SK-N-SH (cell line): Measurements from ENCODE around the gene TULP4. TPM values are rescaled to one million over a fixed set of nuclear protein-coding genes. Genes with fewer than 3 reads are reported as not detected.

Source experiments
- CTCF ChIA-PET: fragments of 300-600, 350-600 bp; formaldehyde crosslinking; extraction: SDS; loops from one replicate; lab custom pipeline; 2021; lab: Yijun Ruan, JAX
- POLR2A ChIA-PET: fragments of 350-600 bp; sonication (Branson Sonifier 250); formaldehyde crosslinking; extraction: SDS; loops from one replicate; lab custom pipeline; 2020; ENCODE audit warnings: antibody characterized with exemption, inconsistent platforms; lab: Yijun Ruan, JAX
- DNase-seq: peaks from one replicate; pipeline ENCODE4 v3.0.0; 2012
- H2AFZ ChIP-seq: fragments of 200-600 bp; sonication (generic); 2 replicates; pipeline ENCODE4 v1.8.1; 2016; ENCODE audit warnings: antibody characterized with exemption, mild to moderate bottlenecking, low read depth
- H3F3A ChIP-seq: fragments of 200-600 bp; sonication (generic); replicated peaks from 2 replicates; pipeline ENCODE3; 2016; ENCODE audit warnings: antibody characterized with exemption, mild to moderate bottlenecking; ENCODE audit not compliant: insufficient read depth
- H3K27ac ChIP-seq, 2 experiments: fragments of 200-500 bp in 1 of 2; fragments of 200-600 bp in 1 of 2; sonication (Bioruptor generic) in 1 of 2; sonication (generic), shearing (Covaris generic) in 1 of 2; 2 replicates each; pipeline versions ENCODE4 v1.5.1 to v1.6.1; 2014 to 2016; ENCODE audit warnings: low read depth in 2 of 2, inconsistent platforms in 1 of 2, low read length in 1 of 2, mild to moderate bottlenecking in 1 of 2, mixed read lengths in 1 of 2
- H3K27me3 ChIP-seq: fragments of 200-600 bp; sonication (generic), shearing (Covaris generic); 2 replicates; pipeline ENCODE4 v1.6.1; 2016; ENCODE audit warnings: mixed run types; ENCODE audit not compliant: insufficient read depth
- H3K36me3 ChIP-seq, 2 experiments: fragments of 200-500 bp in 1 of 2; fragments of 200-600 bp in 1 of 2; sonication (Bioruptor generic) in 1 of 2; sonication (generic) in 1 of 2; replicated peaks in 1 of 2; 2 replicates each; pipeline versions ENCODE3 to v1.5.1; 2014 to 2016; ENCODE audit warnings: low read length in 1 of 2, mild to moderate bottlenecking in 1 of 2; ENCODE audit not compliant: insufficient read depth in 2 of 2, control insufficient read depth in 1 of 2
- H3K4me1 ChIP-seq, 2 experiments: fragments of 200-500 bp in 1 of 2; fragments of 200-600 bp in 1 of 2; sonication (Bioruptor generic) in 1 of 2; sonication (generic), shearing (Covaris generic) in 1 of 2; 2 replicates each; pipeline versions ENCODE4 v1.5.1 to v1.6.1; 2014 to 2016; ENCODE audit warnings: low read depth in 1 of 2, low read length in 1 of 2, mixed run types in 1 of 2; ENCODE audit not compliant: insufficient read depth in 2 of 2, control insufficient read depth in 1 of 2
- H3K4me2 ChIP-seq: fragments of 200-600 bp; sonication (generic), shearing (Covaris generic); 2 replicates; pipeline ENCODE4 v1.6.1; 2017; ENCODE audit warnings: mixed run types
- H3K4me3 ChIP-seq, 2 experiments: fragments of 200-500 bp in 1 of 2; fragments of 200-600 bp in 1 of 2; sonication (Bioruptor generic) in 1 of 2; sonication (generic), shearing (Covaris generic) in 1 of 2; 2 replicates each; pipeline versions ENCODE4 v1.5.1 to v1.8.1; 2014 to 2016; ENCODE audit warnings: low read depth in 2 of 2, inconsistent platforms in 1 of 2, low read length in 1 of 2, mild to moderate bottlenecking in 1 of 2, mixed read lengths in 1 of 2, moderate library complexity in 1 of 2
- H3K79me2 ChIP-seq: fragments of 200-600 bp; sonication (generic); 2 replicates; pipeline ENCODE4 v1.8.1; 2017; ENCODE audit warnings: mild to moderate bottlenecking; ENCODE audit not compliant: insufficient read depth
- H3K9ac ChIP-seq: fragments of 200-600 bp; sonication (generic); 2 replicates; pipeline ENCODE4 v1.6.1; 2017; ENCODE audit warnings: mixed run types
- H3K9me2 ChIP-seq: fragments of 200-600 bp; sonication (generic); 2 replicates; pipeline ENCODE4 v1.6.1; 2017; ENCODE audit warnings: mixed run types
- H3K9me3 ChIP-seq: fragments of 200-600 bp; sonication (generic); 2 replicates; pipeline ENCODE4 v1.6.1; 2017; ENCODE audit warnings: mixed run types, mild to moderate bottlenecking, moderate library complexity
- H4K20me1 ChIP-seq: fragments of 200-600 bp; sonication (generic); 2 replicates; pipeline ENCODE4 v1.6.1; 2017; ENCODE audit warnings: mild to moderate bottlenecking, mixed run types; ENCODE audit not compliant: insufficient read depth
- CHD2 ChIP-seq: fragments of 150-350 bp; IDR thresholded peaks from 2 replicates; pipeline ENCODE4 v1.6.1; 2018; ENCODE audit warnings: low read length; ENCODE audit not compliant: partially characterized antibody
- EP300 ChIP-seq, 2 experiments: IDR thresholded peaks; 2 replicates each; pipeline versions ENCODE4 v1.4.0 to v1.6.1; 2012; ENCODE audit warnings: borderline replicate concordance in 1 of 2, low read depth in 1 of 2, low read length in 1 of 2
- FOSL2 ChIP-seq: IDR thresholded peaks from 2 replicates; pipeline ENCODE4 v1.4.0; 2012; ENCODE audit warnings: low read depth, mild to moderate bottlenecking, moderate library complexity, borderline replicate concordance
- GABPA ChIP-seq: IDR thresholded peaks from 2 replicates; pipeline ENCODE4 v1.4.0; 2012; ENCODE audit warnings: low read depth, mild to moderate bottlenecking
- GATA2 ChIP-seq: sonication (generic); formaldehyde crosslinking; IDR thresholded peaks from 2 replicates; pipeline ENCODE4 v1.5.0; 2020; ENCODE audit warnings: mild to moderate bottlenecking, missing genetic modification reagents
- IRF3 ChIP-seq: fragments of 150-350 bp; IDR thresholded peaks from 2 replicates; pipeline ENCODE4 v1.6.1; 2016; ENCODE audit warnings: mild to moderate bottlenecking, low read depth, low read length
- JUND ChIP-seq: IDR thresholded peaks from 2 replicates; pipeline ENCODE4 v1.4.0; 2012
- MAX ChIP-seq: IDR thresholded peaks from 2 replicates; pipeline ENCODE4 v1.4.0; 2012; ENCODE audit warnings: low read depth
- MEF2A ChIP-seq: IDR thresholded peaks from 2 replicates; pipeline ENCODE4 v1.4.0; 2012; ENCODE audit warnings: low read depth, borderline replicate concordance
- MXI1 ChIP-seq: IDR thresholded peaks from 2 replicates; pipeline ENCODE4 v1.6.1; 2012; ENCODE audit warnings: mild to moderate bottlenecking, low read depth, low read length, improper control_type of control experiment
- NFIC ChIP-seq: IDR thresholded peaks from 2 replicates; pipeline ENCODE4 v1.4.0; 2012; ENCODE audit warnings: borderline replicate concordance
- POLR2AphosphoS5 ChIP-seq: IDR thresholded peaks from 2 replicates; pipeline ENCODE4 v1.6.1; 2012; ENCODE audit warnings: low read depth, low read length
- RAD21 ChIP-seq: IDR thresholded peaks from 2 replicates; pipeline ENCODE4 v1.6.1; 2012; ENCODE audit warnings: mild to moderate bottlenecking, low read length
- REST ChIP-seq: IDR thresholded peaks from 2 replicates; pipeline ENCODE4 v1.6.1; 2012; ENCODE audit warnings: mild to moderate bottlenecking, low read depth, low read length, moderate library complexity
- RXRA ChIP-seq: IDR thresholded peaks from 2 replicates; pipeline ENCODE4 v1.4.0; 2012; ENCODE audit warnings: low read depth, mild to moderate bottlenecking, borderline replicate concordance
- SMC3 ChIP-seq: IDR thresholded peaks from 2 replicates; pipeline ENCODE4 v1.6.1; 2012; ENCODE audit warnings: low read depth, low read length, improper control_type of control experiment
- TAF1 ChIP-seq: IDR thresholded peaks from 2 replicates; pipeline ENCODE4 v1.6.1; 2012; ENCODE audit warnings: low read depth, mild to moderate bottlenecking, low read length, moderate library complexity, borderline replicate concordance
- USF2 ChIP-seq: fragments of 150-350 bp; IDR thresholded peaks from 2 replicates; pipeline ENCODE4 v1.6.1; 2017; ENCODE audit warnings: antibody characterized with exemption, low read length, low read depth, borderline replicate concordance
- WGBS: methylation state at CpG from one replicate; pipeline ENCODE4 v1.1.6; 2017; ENCODE audit warnings: low lambda C conversion rate; 5-methylcytosine and 5-hydroxymethylcytosine counted together
- polyA plus RNA-seq, 3 experiments: library from polyadenylated mRNA; depleted of rRNA; stranded (reverse); fragments of >200 nt; gene quantifications; 2 replicates each; pipeline ENCODE4 v1.2.3, GENCODE V29; 2012

Gene TULP4
- polyA plus RNA-seq, 1 of the 3 experiments (the other 2 are of a cell fraction) = 5.9 TPM

- no peaks in the 10 kb centered on the region for H3K27me3 ChIP-seq
- TF ChIP-seq CHD2 = no peak
- TF ChIP-seq RAD21 = no peak
- no peak for TF ChIP-seq JUND
- TF ChIP-seq IRF3 = no peak
- TF ChIP-seq FOSL2 = no peak
- no peak for TF ChIP-seq MXI1
- no peak for TF ChIP-seq GABPA
- TF ChIP-seq GATA2 = no peak
- TF ChIP-seq TAF1 = no peak
- TF ChIP-seq EP300 (IDR thresholded peaks at IDR 0.05; ENCODE audit: borderline replicate concordance in 1 of 2, low read depth in 1 of 2, low read length in 1 of 2) = no peak
- TF ChIP-seq REST = no peak
- TF ChIP-seq NFIC = no peak
- TF ChIP-seq MAX = no peak
- TF ChIP-seq SMC3 = no peak
- TF ChIP-seq USF2 = no peak
- no peak for TF ChIP-seq RXRA
- no peak for TF ChIP-seq POLR2AphosphoS5
- no peak for TF ChIP-seq MEF2A
These were observed 54.1 kb downstream of the TULP4 start for GRCh38 chr6:158366363-158366762.

More at GRCh38 chr6:158366363-158366762, 54.1 kb downstream of the TULP4 start:
- H3K79me2 ChIP-seq = peaks cover 45% of the 10 kb centered on the region
- peaks cover 11% of the 10 kb centered on the region for H3F3A ChIP-seq
- DNase-seq = no peak
- no peaks in the 10 kb centered on the region for H3K36me3 ChIP-seq
- 95% methylated on average over 6 of the region's 6 CpGs for WGBS
- no peak overlapping the region for H3K27ac ChIP-seq
- peaks cover 0 to 2% of the 10 kb centered on the region in 2 experiments; a peak in 1 of 4 replicates for H3K4me1 ChIP-seq
- no peaks in the 10 kb centered on the region for H3K9me3 ChIP-seq
- no peak overlapping the region for H3K4me3 ChIP-seq
- H3K4me2 ChIP-seq = no peak overlapping the region
- no peak overlapping the region for H3K9ac ChIP-seq
- ChIA-PET CTCF (no interaction called here), POLR2A (no interaction called here)
- H2AFZ ChIP-seq = no peak overlapping the region
- H3K9me2 ChIP-seq = no peaks in the 10 kb centered on the region
- 0 out of 2 replicates have a peak, but pooled peaks cover 8% of the 10 kb centered on the region for H4K20me1 ChIP-seq
